RWPE1 (cell line): ENCODE data around the gene CD300C.
"Not testable (repeated sequence)": the region's sequence is repeated elsewhere in the genome, so short reads cannot be mapped to it uniquely, and the experiment has no call there.

ENCODE experiments used
- CTCF ChIA-PET: fragments of 350-600 bp; sonication (Branson Sonifier 250); formaldehyde crosslinking; extraction: SDS; loops from one replicate; lab custom pipeline; 2021; lab: Yijun Ruan, JAX
- POLR2A ChIA-PET: fragments of 400-600 bp; formaldehyde crosslinking; extraction: SDS; loops from one replicate; lab custom pipeline; 2020; ENCODE audit warnings: antibody characterized with exemption; ENCODE audit not compliant: low non-redundant PET; lab: Yijun Ruan, JAX
- DNase-seq: peaks from one replicate; pipeline ENCODE4 v3.0.0; 2012; ENCODE audit warnings: low spot score
- H3K27ac ChIP-seq: fragments of 450-650 bp; 2 replicates; pipeline ENCODE4 v1.5.1; 2017
- CTCF ChIP-seq: fragments of 450-650 bp; conservative IDR thresholded peaks from 2 replicates; pipeline ENCODE4 v1.5.1; 2017; ENCODE audit warnings: low read depth, mild to moderate bottlenecking

Gene CD300C

DNA sequence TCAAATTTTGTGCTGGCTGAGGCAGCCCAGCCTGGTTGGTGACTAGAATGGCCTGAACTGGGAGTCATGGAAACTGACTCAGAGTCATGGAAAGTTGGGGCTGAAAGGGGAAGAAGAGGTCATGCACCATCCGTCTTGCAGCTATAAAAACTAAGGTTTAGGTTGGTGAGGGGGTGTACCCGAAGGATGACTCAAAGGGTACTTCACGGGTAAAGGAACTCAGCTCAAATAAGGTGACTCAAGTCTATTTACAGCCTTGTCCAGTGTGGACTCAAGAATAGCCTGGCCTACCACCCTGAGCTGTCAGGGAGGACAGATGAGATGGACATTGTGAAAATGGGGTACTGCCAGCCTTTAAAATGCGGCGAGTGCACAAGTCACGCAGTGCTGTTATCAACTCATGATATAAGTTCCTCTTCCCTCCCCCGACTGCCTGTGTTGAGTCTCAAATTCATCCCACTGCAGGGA is 33.3 kb downstream of the CD300C start:
- ChIA-PET POLR2A (no interaction called here), CTCF (interaction anchor here (0.6 kb wide), 1 partner anchor 1123 kb away, joined by 3 read pairs; no protein-coding TSS in a partner anchor)
- no peak overlapping the region for H3K27ac ChIP-seq
- no peak for TF ChIP-seq CTCF
- peak; percentile 34 for DNase-seq

DNA sequence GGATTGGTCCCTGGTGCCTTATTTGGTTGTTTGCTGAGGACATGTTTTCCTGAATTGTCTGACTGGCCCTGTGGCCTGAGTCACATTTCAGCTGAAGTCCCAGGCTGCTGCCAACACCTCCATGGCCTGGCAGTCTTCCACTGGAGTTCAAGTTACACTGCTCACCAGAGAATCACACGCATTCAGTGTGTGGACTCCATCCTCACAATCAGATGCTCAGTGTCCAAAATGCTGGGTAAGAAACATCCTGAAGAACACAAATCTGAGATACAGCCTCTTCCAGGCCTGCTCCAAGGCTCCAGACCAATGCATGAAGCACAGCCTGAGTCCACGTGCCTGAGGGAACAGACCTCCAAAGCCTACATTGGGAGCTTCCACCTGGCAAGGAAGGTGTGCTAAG is 33.9 kb downstream of the CD300C start:
- no peak for DNase-seq
- no peak for TF ChIP-seq CTCF
- no peak overlapping the region for H3K27ac ChIP-seq
- CTCF ChIA-PET: interaction anchor here (0.6 kb wide), 1 partner anchor 1122 kb away, joined by 3 read pairs; no protein-coding TSS in a partner anchor
- POLR2A ChIA-PET: no interaction called here

DNA sequence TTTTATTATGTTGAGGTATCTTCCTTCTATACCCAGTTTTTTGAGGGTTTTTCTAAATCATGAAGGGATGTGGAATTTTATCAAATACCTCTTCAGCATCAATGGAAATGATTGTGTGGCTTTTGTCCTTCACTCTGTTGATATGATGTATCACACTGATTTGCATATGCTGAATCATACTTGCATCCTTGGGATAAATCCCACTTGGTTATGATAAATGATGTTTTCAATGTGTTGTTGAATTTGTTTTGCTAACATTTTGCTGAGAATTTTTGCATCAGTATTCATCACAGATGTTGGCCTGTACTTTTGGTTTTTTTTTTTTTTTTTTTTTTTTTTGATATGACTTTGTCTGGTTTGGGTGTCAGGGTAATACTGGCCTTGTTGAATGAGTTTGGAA is 37.8 kb downstream of the CD300C start:
- POLR2A ChIA-PET: no interaction called here
- DNase-seq: no peak

GRCh38 chr17:74503949-74504348 is 42.0 kb downstream of the CD300C start:
- H3K27ac ChIP-seq, CTCF ChIA-PET, DNase-seq, POLR2A ChIA-PET: not testable (repeated sequence)

More for the DNA sequence above, 37.8 kb downstream of the CD300C start:
- CTCF ChIA-PET: no interaction called here
- no peak overlapping the region for H3K27ac ChIP-seq
- no peak for TF ChIP-seq CTCF

DNA sequence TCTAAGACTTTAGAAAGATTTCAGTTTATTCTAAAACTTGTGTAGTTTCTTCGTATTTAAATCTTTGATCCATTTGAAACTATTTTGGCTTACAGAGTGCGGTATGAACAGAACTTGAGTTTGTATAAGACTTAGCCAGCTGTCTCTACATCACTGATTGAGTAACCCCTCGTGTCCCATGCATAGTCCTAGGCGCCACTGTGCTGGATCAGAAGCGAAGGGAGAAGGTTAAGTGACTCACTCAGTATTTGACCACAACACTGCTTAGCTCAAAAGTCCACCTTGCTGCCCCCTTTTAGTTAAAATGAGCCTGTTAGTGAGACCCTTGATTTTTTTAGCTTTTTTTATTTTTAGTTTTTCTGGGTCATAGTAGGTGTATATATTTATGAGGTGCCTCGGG is 43.1 kb downstream of the CD300C start:
- ChIA-PET POLR2A (no interaction called here), CTCF (no interaction called here)
- H3K27ac ChIP-seq: no peak overlapping the region
- TF ChIP-seq CTCF: no peak
- no peak for DNase-seq

GRCh38 chr17:74499992-74500391 is 45.9 kb downstream of the CD300C start:
- DNase-seq: no peak
- ChIA-PET CTCF (interaction anchor here (0.6 to 1.5 kb wide), 3 partner anchors 121 to 132 kb away, joined by 4 to 5 read pairs (median 5); no protein-coding TSS in a partner anchor), POLR2A (no interaction called here)
- TF ChIP-seq CTCF: no peak
- H3K27ac ChIP-seq: no peak overlapping the region

GRCh38 chr17:74497471-74497870 is 48.4 kb downstream of the CD300C start:
- no peak overlapping the region for H3K27ac ChIP-seq
- no peak for DNase-seq
- ChIA-PET POLR2A (no interaction called here), CTCF (interaction anchor here (0.9 kb wide), 1 partner anchor 118 kb away, joined by 4 read pairs; no protein-coding TSS in a partner anchor)
- TF ChIP-seq CTCF: no peak
